GM19035 (cell line): ENCODE results near the gene GTF3C1.

Source experiments
- ATAC-seq: cut with Tn5 transposase; IDR thresholded peaks from one replicate; pipeline ENCODE4 v1.9.1; 2021; ENCODE audit not compliant: unreplicated experiment

The GTF3C1 gene

GRCh38 chr16:27489421-27489820 lies 60.3 kb downstream of the GTF3C1 start:
- ATAC-seq, result no peak

GRCh38 chr16:27486760-27487159 lies 63.0 kb downstream of the GTF3C1 start:
- no peak for ATAC-seq

DNA sequence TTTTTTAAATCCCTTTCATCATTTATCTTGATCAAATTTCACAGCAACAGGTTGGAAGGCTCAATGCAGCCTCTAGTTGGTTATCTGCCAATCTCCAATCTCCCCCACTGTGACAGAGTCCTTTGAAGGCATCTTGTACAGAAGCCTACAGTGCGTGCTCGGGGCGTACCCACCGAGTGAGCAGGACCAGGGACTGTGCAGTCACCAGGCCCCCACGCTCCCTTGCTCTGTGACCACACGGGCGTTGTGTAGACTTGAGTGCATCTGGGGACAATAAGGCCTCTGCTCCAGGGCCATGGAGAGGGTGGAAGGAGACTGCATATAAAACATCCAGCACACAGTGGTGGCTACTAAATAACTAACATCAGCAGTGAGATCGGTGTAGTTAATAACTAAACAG lies 63.4 kb downstream of the GTF3C1 start:
- no peak for ATAC-seq

DNA sequence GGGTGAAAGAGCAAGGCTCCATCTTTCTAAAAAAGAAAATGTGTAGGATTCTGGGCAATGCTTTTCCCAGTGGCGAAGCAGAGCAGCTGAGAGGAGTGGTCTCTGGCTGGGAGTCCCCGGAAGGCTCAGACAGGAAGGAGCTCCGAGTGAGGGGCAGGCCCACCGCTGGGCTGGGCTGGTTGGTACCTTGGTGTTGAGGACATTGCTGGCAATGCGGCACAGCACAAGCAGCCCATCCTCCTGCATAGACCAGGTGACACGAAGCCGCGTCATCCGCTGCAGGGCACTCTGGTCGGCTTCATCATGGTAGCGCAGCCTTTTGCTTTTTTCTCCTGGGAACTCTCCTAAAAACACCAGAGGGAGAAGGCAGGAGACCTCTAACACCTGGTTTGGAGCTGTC lies 63.9 kb downstream of the GTF3C1 start:
- no peak for ATAC-seq

DNA sequence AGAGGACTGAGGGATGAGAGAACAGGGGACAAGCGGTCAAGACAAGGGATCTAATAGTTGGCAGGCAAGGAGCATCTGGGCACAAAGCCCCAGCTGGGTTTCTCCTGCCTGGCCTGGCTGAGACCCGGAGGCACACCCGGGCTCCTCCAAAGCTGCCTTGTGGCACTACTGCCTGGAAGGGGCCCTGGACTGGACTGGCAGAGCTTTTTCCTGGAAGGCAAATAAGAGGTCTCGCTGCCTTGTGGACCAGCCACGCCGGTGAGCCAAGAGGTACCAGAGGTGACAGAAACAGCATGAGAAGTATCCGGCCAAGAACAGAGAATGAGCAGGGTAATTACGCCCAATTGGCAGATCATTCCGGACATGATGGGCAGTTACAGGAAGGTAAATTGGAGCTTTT lies 64.6 kb downstream of the GTF3C1 start:
- ATAC-seq, result no peak

GRCh38 chr16:27483624-27484023 lies 66.1 kb downstream of the GTF3C1 start:
- no peak for ATAC-seq

DNA sequence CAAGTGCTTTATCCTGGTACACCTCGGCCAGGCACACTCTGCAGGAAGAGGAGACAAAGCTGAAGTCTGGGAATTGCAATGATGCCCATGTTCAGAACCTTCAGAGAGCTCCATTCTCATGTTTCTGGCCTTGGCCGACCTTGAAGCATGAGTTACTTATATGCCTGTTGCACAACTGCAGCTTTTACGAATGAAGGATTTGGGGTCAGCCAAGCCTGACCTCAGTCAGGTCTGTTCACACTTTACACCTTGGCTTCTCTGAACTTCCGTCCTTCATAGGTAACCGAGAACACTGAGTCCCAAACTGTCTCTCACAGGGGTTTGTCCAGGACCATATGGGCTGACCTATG lies 66.7 kb downstream of the GTF3C1 start:
- ATAC-seq, result no peak

DNA sequence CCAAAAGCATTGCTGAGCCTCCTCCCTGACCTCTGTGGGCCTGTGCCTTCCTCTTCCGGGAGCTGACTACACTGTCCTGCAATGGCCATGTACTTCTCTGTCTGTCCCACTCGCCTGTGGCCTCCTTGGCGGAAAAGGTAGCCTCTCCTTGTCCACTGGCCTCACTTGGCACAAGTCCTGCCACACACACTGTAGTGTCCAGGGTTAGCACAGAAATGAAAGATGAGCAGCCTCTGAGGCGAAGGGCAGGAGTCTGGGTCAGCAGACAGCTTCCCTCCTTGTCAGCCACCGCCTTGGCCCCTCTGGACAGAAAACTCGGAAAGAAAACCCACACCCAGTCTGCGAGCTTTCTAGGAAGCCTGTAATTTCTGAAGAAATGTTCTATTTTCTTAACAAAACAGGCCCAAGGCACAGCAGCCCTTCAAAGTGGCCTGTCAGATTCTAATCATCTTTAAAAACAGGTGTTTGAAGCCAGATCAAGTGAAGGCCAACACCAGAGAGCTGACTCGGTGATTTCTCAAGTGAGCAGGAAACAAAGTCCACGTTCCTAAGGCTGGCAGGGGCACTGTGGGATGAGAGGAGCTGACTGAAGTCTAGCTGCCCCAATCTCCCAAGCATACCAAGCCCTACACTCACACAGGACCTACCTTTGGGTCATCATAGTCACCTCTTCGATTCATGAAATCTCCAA lies 67.2 kb downstream of the GTF3C1 start:
- no peak for ATAC-seq

GRCh38 chr16:27481282-27481934 lies 68.3 kb downstream of the GTF3C1 start:
- no peak for ATAC-seq

DNA sequence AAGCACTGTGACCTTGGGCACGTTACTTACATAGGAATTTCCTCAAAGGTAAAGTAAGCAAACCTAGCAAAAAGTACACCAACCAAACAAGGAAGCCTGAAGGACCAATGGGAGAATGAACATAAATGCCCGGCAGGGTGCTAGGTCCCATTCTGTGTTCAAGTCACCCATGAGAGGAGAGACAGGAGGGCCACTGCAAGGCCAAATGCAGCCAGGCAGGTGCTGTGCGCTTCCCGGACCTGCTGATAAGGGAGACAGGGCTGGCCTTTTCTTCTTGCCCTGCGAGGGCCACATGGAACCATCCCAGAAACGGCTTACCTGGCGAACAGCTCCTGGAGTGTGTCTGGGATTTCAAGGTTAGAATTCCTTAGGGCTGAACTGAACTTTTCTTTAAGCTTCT lies 69.0 kb downstream of the GTF3C1 start:
- no peak for ATAC-seq

DNA sequence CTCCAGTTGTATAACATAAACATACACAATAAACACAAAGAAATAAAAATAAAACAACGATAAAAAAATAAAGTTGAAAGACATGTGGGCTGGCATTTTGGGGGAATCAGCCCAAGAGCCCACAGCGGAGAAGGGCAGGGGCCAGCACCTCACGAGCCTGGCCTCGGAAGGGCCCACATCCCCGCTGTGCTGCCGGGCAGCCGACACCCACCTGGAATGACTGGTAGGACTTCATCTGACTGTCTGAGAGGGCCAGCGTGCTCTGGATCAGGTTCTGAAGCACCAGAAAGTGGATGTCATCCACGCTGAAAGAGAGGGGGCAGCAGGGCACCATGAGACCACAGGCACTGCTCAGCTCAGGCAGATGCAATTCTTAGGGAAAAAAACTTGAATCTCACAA lies 73.5 kb downstream of the GTF3C1 start:
- ATAC-seq, result no peak

GRCh38 chr16:27475561-27475960 lies 74.2 kb downstream of the GTF3C1 start:
- no peak for ATAC-seq

GRCh38 chr16:27474921-27475320 lies 74.8 kb downstream of the GTF3C1 start:
- no peak for ATAC-seq

DNA sequence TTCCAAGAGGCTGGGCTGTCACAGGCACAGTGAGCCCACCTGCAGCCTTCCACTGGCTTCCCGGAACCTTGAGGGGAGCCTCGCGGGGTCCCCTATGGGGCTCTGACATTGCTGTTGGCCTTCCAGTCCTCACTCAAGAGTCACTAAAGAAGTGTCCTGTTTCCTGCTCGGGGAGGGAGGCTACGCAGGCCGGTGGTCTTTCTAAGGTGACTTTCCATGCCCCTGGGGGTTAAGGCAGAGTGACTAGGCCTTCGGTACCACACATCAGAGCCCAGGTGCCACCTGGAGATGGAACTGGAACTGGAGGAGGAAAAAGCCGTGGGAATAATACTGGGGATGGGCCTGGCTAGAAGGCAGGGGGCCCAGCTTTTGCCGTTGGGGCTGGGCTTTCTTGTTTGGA lies 75.7 kb downstream of the GTF3C1 start:
- ATAC-seq, result no peak

DNA sequence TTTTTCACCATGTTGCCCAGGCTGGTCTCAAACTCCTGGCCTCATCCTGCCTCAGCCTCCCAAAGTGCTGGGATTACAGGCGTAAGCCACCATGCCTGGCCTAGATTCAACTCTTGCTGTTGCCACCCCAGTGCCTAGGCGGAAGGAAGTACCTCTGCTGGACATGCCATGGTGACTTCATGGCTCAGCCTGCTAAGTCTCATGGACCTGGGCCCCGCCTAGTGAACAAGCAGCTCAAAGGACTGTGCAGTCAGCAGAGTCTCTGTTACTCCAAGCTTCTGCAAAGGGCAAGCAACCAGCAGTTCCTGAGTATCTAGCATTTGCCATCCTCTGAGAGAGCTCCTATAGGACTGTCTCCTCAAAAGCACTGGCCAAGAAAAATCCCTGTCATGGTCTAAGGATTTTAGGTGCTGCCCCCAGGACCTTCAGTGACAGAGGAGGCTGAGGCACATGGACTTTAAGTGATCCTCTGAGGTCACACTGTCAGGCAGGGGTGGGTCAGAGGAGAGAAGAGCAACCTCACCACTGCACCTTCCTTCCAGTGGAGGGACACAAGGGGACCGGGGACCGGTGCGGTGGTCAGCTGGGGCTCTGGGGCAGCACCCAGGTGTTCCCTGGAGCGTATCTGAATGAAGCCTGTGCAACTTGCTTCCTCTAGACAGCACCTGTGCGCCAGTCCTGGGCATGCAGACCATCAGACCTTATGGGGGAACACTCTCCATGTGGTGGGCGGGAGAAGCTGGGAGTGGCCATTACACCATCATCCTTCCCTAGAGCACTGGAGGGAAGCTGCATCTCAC lies 76.4 kb downstream of the GTF3C1 start:
- no peak for ATAC-seq

GRCh38 chr16:27472091-27473020 lies 77.4 kb downstream of the GTF3C1 start:
- no peak for ATAC-seq

DNA sequence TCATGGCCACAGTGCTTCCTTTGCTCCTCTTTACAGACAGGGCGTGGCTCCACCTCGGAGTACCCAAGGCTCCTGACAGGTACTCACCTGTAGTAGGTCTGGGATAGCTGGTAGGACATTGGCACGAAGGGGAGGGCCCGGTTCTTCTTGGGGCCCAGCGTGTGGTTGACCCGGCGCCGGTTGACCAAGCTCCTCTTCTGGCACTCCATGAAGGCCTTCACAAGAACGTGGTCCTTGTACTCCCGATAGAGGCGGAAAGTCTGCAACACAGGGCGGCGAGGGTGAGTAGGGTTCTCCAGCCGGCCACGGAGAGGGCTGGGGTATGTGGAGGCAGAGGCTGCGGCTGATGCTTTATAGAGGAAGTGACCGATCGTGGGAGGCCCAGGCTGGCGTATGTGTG lies 78.1 kb downstream of the GTF3C1 start:
- ATAC-seq, result no peak

GRCh38 chr16:27470567-27471431 lies 78.9 kb downstream of the GTF3C1 start:
- no peak for ATAC-seq

- no peak for ATAC-seq
Observed at GRCh38 chr16:27468941-27469531, 80.7 kb downstream of the GTF3C1 start.

DNA sequence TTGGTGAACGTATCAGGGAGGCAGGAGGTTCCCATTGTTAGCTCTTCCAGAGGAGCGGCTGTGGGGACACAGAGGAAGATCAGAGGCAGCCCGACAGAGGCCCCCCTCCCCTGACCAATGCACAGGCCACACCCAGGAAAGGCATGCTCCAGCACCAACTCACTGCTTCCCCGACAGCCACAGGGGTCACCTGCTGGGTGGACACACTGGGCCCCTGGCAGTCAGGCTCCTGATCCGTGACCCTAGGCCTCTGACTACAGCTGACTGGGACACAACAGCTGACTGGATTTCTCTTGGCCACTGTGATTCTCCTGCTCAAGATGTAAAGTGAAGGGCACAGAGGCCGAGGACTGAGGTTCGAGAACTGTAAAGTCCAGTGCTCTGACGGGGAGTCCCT lies 84.2 kb downstream of the GTF3C1 start:
- ATAC-seq, result no peak
